Sciatic nerve (tissue), 2 donors: Measurements from ENCODE around the gene APBB2. TPM values are rescaled to one million over a fixed set of nuclear protein-coding genes. Genes with fewer than 3 reads are reported as not detected.
"Not testable (repeated sequence)": the region's sequence is repeated elsewhere in the genome, so short reads cannot be mapped to it uniquely, and the experiment has no call there.

Source experiments
- ATAC-seq: fragments of 200-7000 bp; cut with Tn5 transposase; one replicate; pipeline ENCODE4 v1.9.1; 2020; ENCODE audit warnings: mild to moderate bottlenecking, moderate library complexity
- DNase-seq: peaks from one replicate; pipeline ENCODE4 v3.0.0-alpha.2; 2020; ENCODE audit warnings: low spot score
- intact Hi-C: fragments of 100-400 bp; cut with DNase I; formaldehyde crosslinking; loops from one replicate; pipeline ENCODE4 v1.14.2; 2022
- total RNA-seq: library from RNA; stranded (reverse); fragmentation: NEBNext Ultra II Directional; extraction: Animal tissue kit (Norgen Biotek cat#: 25700); gene quantifications from one replicate; pipeline ENCODE4 v1.2.1, GENCODE V29; 2021
- donor health status: DM: no; HTN: no; CAD: no.
- donor health status: DM: no; HTN: no; CAD: no.

The APBB2 gene
- total RNA-seq, 1 donor from 2014 or later = 147 TPM

DNA sequence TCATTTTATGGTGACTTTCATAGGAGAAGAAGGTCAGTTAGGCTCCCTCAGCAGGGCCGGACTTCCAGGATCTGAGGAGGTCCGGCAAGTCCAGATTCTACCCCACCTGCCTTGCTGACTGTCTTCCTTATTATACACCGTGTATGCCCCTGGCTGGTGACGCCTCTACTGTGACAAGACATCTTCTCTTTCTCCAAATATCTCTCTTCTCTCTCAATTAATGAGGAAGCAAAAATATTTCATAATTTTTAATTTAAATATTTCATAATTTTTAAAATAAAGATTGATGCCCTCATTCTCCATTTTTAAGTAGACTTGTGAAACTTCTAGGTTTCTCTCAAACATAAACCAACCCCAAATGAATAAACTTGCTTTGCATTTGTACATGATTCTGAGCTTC is 262.1 kb downstream of the APBB2 start:
- intact Hi-C loops = no loop called here
- ATAC-seq = no peak

DNA sequence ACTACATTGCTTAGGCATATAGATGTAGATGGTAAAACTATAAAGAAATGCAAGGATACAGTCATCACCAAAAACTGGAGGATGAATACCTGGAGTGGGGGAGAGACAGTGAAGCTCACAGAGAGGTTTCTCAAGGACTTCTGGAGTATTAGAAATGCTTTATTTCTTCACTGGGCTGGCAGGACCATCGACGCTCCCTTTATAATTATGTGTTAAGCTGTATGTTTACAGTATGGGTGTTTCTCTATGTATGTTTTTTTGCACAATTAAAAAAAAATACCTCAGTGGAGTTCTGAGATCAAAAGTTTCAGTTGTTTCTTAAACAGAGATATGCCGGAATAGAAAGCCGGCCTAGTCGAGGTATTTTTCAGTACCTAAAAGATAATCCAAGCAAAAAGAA is 263.3 kb downstream of the APBB2 start:
- DNase-seq (no peak), ATAC-seq (no peak)
- intact Hi-C loops = no loop called here

More for the DNA sequence above, 262.1 kb downstream of the APBB2 start:
- DNase-seq = no peak

DNA sequence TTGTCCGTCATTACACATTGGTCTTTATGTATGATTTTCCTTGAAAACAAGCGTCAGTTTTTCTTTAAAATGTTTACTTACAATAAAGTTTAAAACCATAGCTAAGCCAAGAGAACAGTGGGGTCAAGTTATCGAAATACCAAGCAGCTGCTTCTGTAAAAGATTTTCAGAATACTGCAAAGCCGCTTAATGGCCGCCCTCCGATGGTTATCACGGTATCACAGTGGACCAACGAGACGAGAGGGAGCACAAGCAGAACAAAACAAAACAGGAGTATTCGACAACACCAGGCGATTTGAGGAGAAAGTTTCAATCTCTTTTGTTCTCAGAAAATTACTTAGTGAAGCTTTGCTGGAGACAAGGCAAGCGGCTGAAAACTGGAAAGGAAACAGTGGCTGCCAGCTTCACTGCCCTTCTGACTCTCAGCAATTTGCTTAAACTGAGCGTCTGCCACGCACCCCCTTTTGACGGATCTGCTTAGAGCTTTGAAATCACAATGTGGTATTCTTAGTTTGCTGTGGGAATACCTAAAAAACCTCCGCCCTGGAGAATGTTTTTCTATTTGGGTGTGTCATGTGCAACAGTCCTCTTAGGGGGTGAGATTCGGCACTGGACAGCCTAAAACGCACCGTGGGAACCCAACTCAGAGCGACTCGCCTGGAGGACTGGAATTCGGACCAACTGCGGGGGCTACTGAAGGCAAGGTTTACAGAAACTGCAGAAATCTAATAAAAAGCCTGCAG is 264.8 kb downstream of the APBB2 start:
- intact Hi-C loops = no loop called here
- no peak for ATAC-seq
- no peak for DNase-seq

- ATAC-seq = no peak
- DNase-seq = no peak
- intact Hi-C loops = no loop called here
Measured at GRCh38 chr4:40948014-40948413, 266.3 kb downstream of the APBB2 start.

DNA sequence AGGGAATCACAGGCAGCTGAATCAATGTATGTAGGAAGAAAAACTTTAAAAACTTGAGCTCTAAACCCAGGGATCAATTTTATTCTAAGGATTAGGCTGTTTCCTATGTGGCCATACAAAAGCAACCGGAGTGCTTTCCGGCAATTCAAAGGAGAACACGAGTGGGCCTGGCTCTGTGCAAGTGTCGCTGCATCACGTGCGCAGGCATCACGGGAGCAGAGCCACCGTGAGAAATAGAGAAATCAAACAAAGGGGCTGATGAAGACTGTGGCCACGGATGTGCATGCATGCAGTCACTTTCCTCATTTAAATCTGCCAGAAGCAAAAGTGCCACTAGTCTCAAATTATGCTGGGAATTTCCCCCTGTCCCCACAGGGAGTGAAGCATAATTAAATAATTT is 267.7 kb downstream of the APBB2 start:
- intact Hi-C loops = no loop called here
- no peak for DNase-seq
- ATAC-seq = no peak

DNA sequence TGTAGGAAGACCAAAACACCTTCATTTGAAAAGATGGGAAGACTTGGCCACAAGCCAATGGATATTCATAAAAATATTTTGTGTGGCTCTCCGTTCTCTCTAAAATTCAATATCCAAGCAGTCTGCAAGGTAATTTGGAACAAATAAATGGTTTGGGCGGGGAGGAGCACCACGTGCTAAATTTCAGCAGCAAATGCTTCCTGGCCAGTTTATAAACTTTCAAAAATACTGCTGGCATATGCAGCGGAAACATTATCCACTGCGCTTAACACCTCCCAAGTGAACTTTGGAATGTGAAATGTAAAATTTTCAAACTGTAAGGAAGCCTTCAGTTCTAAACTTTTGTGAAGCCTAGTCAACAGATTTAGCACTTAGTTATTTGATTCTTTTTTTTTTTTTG is 273.6 kb downstream of the APBB2 start:
- intact Hi-C loops = no loop called here
- DNase-seq (no peak), ATAC-seq (peak; percentile 75)

- intact Hi-C loops = no loop called here
- peak; percentile 80 for ATAC-seq
- peak; percentile 82 for DNase-seq
Measured at GRCh38 chr4:40940317-40940741, 274.0 kb downstream of the APBB2 start.

GRCh38 chr4:40939856-40940255 is 274.5 kb downstream of the APBB2 start:
- intact Hi-C loops = no loop called here
- DNase-seq (no peak), ATAC-seq (peak; percentile 31)

DNA sequence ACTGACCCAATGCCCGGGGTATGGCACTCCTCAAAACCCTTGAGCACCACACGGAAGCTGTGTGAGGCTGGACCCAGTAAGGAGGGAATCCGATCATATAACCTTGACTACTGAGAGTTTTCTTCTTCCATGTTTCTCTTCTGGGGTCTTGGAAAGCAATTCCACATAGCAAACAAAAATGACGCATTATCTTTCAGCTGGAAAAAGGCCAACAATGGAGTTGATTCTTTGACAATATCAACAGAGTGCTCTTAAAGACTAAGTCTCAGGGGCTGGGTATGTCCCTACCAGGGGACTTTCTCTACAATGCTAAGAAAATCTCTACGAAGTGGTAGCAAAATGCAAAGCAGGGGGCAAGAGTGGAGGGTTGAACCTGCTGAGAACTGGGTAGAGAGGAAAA is 276.0 kb downstream of the APBB2 start:
- no peak for ATAC-seq
- intact Hi-C loops = no loop called here
- DNase-seq = no peak

DNA sequence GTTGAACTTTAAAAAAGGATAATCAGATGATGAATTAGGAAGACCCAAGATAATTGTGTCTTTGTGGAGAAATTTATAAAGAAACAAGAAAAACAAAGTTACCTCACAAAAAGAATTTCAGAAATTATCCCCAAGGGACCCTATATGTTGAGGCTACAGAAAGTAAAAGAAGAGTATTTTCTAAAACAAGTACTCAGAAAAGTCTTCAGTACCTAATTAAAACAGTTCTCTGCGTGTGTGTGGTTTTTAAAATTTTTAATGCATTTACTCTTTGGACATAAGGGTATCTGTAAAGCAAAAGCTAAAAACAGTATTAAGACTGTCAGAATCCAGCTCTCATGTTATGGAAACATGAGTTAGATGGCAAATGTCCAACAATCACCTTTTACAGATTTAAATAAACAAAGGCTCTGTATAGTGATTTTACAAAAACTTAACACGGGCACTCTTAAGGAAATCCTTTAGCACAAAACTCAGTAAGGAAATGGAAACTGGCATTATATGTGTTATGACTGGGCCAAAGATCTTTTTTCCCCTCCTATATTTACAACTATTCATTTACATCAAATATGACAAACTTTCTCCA is 277.1 kb downstream of the APBB2 start:
- no peak for ATAC-seq
- intact Hi-C loops = no loop called here
- no peak for DNase-seq

DNA sequence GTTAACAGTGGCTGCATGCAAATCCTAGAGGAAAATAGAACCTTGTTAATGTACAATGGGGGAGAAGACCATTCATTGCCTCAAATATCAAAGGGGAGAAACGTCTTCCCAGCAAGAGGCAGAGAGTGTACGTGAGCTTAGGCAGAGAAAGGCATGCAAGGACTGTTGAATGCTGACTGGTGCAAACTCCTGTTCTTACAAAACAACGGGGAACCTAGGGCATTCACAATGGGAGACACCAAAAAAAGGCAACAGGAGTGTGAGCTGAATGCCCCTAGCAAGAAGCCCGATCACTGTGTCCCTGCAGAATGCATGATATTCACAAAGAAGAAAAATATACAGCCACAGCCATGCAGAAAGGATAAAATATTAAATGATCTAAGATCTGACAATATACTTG is 279.7 kb downstream of the APBB2 start:
- no peak for ATAC-seq
- intact Hi-C loops = no loop called here
- no peak for DNase-seq

DNA sequence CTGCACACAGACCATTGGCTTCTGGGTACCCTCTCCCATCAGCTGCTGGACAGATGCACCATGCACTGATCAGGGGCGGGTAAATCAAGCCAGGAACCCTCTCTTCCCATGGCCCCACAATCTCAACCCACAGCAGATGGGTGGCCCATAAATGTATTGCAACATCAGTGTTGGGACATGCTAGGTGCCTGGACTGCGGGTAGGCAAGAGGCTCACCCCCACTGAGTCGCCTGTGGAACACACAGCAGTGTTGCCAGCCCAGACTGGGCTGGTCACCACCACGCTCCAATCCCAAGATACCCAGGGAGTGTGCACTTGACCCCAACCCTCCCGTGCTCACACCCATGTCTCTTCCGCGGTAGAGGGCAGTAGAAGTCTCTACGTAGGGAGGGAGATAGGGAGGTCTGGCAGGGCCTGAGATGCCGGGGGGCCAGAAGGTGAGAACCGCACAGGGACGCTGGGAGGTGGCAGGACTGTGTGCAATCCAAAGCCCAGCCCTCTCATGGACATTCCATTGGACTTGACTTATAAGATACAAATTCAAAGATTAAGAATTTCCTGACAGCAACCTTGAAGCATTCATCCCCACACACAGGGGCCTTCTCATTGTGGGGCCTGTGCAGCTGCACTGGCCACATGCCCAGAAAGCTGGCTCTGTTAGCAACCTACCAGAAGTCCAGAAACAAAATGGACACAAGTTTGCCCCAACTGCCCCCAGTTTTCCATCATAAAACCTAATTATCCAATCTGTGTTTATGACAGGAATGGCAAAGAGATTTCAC is 280.9 kb downstream of the APBB2 start:
- DNase-seq = no peak

DNA sequence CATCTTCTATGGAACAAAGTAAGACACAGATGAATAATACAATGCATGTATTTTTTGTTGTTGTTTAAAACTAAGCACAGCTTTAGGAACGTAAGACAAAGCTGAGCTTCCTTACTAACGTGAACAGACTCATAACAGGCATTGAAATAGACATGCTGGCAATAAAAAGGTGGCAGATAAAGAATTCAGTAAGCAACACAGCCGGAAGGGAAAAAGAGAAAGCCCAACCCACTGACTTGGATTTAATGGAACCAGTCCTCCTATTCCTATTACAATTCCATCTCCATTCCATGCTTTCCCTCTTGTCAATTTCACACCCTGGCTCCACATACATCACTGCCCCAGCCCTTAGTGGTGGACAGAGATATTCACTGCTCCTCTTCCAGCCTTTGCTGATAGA is 282.5 kb downstream of the APBB2 start:
- intact Hi-C loops = no loop called here
- ATAC-seq (no peak), DNase-seq (no peak)

More for the DNA sequence above, 280.9 kb downstream of the APBB2 start:
- intact Hi-C loops = no loop called here
- ATAC-seq = peak; percentile 80

- intact Hi-C loops = no loop called here
- no peak for ATAC-seq
- DNase-seq = no peak
Measured at GRCh38 chr4:40931238-40931637, 283.1 kb downstream of the APBB2 start.

DNA sequence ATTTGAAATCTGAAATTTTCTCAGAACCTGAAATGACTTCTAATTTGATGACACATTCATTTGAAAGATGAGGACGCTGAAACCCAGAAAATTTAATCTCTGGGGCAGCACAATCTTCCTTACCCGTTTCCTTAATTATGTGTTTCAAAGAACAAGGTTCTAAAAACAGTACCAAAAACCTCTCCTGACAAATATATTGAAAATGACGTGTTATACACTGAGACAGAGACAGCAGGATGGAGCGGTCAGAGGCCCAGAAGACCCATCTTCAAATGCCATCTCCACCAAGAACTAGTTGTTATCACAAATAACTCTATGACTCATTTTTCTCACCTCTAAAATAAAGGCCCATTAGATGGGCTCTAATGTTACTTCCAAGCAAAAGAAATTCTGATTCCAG is 287.3 kb downstream of the APBB2 start:
- ATAC-seq (no peak), DNase-seq (no peak)
- intact Hi-C loops = loop anchor here (5.0 kb wide), 1 partner anchor 285 kb away; the partner anchor contains the start of gene APBB2

DNA sequence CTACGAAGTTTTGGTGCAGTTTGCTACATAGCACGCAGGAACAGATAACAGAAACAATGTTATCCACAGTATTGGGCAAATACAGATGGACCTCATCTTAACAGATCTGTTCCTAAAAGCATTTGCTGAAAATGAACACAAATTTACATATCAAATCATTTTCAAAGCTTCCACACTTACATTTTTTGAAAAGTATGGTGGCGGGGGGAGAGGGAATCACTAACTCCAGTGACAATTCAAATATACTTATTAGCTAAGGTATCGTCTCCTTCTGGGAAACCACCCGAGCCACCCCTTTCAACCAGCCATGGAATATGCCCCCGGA is 289.6 kb downstream of the APBB2 start:
- ATAC-seq (no peak), DNase-seq (no peak)
- intact Hi-C loops = loop anchor here (5.0 kb wide), 1 partner anchor 288 kb away; the partner anchor contains the start of gene APBB2

- no peak for ATAC-seq
- peak; percentile 76 for DNase-seq
- intact Hi-C loops = no loop called here
Measured at GRCh38 chr4:40924096-40924792, 290.1 kb downstream of the APBB2 start.

DNA sequence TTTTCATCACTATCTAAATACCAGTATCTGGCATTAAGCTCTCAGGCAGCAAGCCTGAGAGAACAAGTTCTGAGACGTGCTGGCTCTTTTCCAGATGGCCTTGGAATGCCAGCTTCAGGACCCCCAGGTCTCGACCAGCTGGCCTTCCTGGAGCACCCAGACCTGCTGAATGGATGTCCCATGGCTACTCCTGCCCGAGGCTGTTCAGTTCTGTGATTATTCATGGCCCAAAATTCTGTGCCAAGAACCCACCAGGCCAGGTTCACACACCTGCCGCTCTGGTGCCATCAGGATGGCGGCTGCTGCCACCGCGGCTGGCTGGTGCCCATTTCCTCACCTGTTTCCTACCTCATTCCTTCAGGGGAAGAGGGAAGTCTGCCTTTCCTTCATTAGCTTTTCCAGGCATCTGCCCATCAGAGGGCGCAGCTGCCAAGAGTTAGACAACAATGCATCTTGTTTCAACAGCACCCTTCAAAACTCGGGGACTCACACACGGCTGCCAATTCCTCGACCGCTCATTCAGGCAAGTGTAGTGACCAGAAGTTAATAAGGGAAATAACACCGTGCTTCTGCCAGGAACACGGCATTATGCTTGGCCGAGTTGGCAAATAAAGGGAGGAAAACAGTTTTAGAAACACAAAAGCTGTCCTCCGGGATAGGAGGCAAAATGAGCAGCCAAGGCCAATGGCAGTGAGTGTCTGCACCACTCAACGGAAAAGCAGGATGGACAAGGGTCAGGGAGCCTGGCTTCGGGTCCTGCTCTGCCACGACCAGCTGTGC is 290.8 kb downstream of the APBB2 start:
- DNase-seq = no peak
- ATAC-seq = no peak
- intact Hi-C loops = no loop called here

DNA sequence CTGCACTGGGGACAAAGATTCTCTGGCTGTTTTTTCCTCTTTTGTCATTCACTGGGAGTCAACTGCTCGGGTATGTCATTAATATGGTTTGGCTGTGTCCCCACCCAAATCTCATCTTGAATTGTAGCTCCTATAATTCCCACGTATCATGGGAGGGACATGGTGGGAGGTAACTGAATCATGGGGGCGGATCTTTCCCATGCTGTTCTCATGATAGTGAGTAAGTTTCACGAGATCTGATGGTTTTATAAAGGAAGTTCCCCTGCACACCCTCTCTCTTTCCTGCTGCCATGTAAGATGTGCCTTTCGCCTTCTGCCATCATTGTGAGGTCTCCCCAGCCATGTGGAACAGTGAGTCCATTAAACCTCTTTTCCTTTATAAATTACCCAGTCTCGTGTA is 294.4 kb downstream of the APBB2 start:
- ATAC-seq, intact Hi-C loops, DNase-seq: not testable (repeated sequence)
